Kidney epithelial cell (primary cell): Measurements from ENCODE around the gene DDI2. TPM values are rescaled to one million over a fixed set of nuclear protein-coding genes. Genes with fewer than 3 reads are reported as not detected.

Experiments
- DNase-seq: peaks from one replicate; pipeline ENCODE4 v3.0.0-alpha.2; 2010; ENCODE audit warnings: low read depth
- H3K27me3 ChIP-seq: 2 replicates; pipeline ENCODE4 v1.6.0; 2011; ENCODE audit warnings: low read length; ENCODE audit not compliant: control insufficient read depth, insufficient read depth
- H3K36me3 ChIP-seq: 2 replicates; pipeline ENCODE4 v1.5.1; 2011; ENCODE audit warnings: low read length; ENCODE audit not compliant: control insufficient read depth, insufficient read depth
- H3K4me3 ChIP-seq: 2 replicates; pipeline ENCODE4 v1.5.1; 2011; ENCODE audit warnings: low read depth, mild to moderate bottlenecking, control low read depth, low read length
- total RNA-seq: library from RNA; depleted of rRNA; stranded (reverse); fragments of >200 nt; gene quantifications from 2 replicates; pipeline ENCODE4 v1.2.3, GENCODE V29; 2015
- TF ChIP-seq, protein P1 (sequence below): IDR thresholded peaks from 2 replicates; pipeline ENCODE4 v1.5.1; 2011; ENCODE audit warnings: mild to moderate bottlenecking, moderate library complexity, low read length, control low read depth, inconsistent platforms; ENCODE audit not compliant: insufficient read depth, poor library complexity, severe bottlenecking

DDI2 gene
- total RNA-seq, 1 donor from 2014 or later, result 16.9 TPM

GRCh38 chr1:15626269-15626950 is 9.2 kb downstream of the DDI2 start:
- TF ChIP-seq, protein P1, sequence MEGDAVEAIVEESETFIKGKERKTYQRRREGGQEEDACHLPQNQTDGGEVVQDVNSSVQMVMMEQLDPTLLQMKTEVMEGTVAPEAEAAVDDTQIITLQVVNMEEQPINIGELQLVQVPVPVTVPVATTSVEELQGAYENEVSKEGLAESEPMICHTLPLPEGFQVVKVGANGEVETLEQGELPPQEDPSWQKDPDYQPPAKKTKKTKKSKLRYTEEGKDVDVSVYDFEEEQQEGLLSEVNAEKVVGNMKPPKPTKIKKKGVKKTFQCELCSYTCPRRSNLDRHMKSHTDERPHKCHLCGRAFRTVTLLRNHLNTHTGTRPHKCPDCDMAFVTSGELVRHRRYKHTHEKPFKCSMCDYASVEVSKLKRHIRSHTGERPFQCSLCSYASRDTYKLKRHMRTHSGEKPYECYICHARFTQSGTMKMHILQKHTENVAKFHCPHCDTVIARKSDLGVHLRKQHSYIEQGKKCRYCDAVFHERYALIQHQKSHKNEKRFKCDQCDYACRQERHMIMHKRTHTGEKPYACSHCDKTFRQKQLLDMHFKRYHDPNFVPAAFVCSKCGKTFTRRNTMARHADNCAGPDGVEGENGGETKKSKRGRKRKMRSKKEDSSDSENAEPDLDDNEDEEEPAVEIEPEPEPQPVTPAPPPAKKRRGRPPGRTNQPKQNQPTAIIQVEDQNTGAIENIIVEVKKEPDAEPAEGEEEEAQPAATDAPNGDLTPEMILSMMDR, result no peak
- Histone ChIP-seq H3K36me3 (peaks cover 2% of the 10 kb centered on the region), H3K27me3 (no peaks in the 10 kb centered on the region), H3K4me3 (no peak overlapping the region)
- no peak for DNase-seq

DNA sequence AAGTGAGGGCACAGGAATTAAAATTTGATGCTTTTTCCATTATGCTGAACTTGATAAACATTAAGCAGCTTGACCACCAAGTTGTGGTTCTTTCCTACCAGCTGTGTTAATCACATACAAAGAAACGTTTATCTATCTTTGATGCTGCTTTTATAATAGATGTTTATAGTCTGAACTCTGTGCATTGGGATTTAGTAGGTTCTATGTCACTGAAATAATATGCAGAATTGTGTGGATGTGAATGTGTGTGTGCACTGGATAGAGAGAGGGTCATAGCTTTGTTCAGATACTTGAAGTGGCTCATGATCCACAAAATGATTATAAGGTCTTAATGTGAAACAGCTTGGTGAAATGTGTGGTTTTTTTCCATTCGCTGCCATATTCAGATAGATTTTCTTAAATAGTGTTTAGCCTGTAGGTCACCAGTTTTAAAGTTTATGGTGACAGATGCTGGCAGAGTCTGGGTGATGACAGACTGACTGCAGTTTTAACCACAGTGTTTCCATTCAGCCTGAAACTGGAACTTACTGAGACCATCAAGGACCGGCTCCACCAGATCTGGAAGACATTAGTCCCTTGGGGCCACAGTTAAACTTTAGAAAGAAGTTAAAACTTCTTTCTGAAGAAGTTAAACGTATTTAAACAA is 10.2 kb downstream of the DDI2 start:
- Histone ChIP-seq H3K4me3 (no peak overlapping the region), H3K27me3 (no peaks in the 10 kb centered on the region), H3K36me3 (peaks cover 2% of the 10 kb centered on the region)
- TF ChIP-seq, protein P1, result no peak
- DNase-seq, result no peak

GRCh38 chr1:15628003-15628402 is 10.7 kb downstream of the DDI2 start:
- TF ChIP-seq, protein P1, result no peak
- no peaks in the 10 kb centered on the region for H3K27me3 ChIP-seq
- H3K36me3 ChIP-seq, result peaks cover 2% of the 10 kb centered on the region
- no peak overlapping the region for H3K4me3 ChIP-seq
- DNase-seq, result no peak

DNA sequence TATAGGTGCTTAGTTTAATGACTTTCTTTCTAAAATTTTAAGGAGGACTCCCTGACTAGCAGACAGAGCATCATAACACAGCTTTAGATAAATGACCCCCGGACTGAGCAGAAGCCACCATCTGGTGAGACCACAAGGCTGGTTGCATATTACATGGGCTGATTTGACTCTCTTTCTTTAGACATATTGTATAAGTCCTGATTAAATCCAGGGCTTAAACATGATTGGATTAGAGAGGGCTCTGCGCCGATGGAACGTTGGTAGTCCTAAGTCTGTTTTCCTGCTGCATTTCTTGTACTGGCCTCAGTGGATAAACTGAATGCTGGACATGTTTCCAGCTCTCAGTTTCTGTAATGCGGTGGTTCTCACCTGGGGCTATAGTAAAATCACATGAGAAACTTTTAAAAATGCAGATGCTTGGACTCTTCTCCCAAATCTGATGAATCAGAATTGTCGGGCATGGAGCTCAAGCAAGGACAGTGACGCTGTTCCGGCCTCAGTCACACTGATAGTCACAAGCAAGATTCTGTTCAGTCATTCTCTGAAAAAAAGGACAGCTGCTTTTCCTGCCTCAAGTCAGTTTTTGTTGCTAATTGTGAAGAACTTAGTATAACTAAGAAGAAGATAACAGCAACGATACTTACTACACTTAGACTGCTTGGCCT is 16.6 kb downstream of the DDI2 start:
- Histone ChIP-seq H3K27me3 (no peaks in the 10 kb centered on the region), H3K36me3 (peaks cover 3% of the 10 kb centered on the region), H3K4me3 (no peak overlapping the region)
- TF ChIP-seq, protein P1, result no peak
- DNase-seq, result no peak

GRCh38 chr1:15636436-15636835 is 19.2 kb downstream of the DDI2 start:
- TF ChIP-seq, protein P1, result no peak
- Histone ChIP-seq H3K4me3 (no peak overlapping the region), H3K27me3 (no peaks in the 10 kb centered on the region), H3K36me3 (peaks cover 1% of the 10 kb centered on the region)
- no peak for DNase-seq
